ENCODE results near the gene IL21R.

The IL21R gene

DNA sequence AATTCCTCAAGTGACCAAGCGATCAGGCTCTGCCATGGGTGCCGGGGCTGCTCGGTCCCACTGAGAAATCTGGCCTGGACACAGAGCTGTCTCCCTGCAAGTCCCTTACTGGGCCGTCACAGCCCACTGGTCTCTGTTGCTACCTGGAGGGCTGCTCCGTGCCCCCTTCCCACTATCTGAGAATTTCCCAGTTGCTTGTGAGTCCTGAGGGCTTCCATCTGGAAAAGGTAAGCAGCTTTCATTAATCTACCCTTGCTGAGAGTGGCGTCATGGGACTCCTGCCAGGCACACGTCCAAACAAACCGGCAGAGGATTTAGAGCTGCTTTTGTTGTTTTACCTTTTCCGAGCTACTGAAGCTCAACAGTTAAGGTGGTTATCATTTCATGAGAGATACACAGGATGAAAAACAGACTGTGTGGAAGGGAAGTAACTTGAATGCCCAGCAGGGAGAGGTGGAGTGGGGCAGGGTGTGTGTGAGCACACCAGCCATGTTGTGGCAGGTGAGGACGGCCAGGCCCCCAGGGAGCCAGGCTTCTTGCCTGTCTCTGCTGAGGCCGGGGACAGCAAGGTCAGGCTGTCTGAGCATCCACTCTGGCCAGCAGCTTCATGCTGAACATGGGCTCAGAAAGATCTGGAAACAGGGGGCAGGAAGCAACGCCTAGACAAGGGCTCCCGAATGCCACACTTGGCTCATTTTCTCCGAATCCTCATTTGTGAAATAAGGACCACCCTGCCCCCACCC, 97.1 kb downstream of the IL21R start:
- DNase-seq (ENCODE audit: low spot score), result no peak

DNA sequence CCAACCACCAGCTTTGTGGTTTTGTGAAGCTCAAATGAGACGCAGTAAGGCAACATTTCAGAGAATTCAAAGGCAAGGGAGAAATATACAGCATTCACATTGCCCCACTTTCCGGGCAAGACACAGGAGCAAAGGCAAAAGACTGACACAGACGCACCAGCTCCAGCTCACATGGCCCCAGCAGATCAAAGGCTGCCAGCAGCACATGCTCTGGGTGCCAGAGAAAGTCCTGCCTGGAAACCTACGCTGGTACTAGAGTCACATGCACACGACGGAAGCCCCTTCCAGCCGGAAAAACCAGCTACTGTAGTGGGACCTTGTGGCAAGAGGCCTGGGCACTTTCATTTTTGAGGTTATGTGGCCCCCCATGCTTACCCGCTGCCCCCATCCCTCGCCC, 97.7 kb downstream of the IL21R start:
- DNase-seq (ENCODE audit: low spot score), result no peak
- TF ChIP-seq, protein P1, sequence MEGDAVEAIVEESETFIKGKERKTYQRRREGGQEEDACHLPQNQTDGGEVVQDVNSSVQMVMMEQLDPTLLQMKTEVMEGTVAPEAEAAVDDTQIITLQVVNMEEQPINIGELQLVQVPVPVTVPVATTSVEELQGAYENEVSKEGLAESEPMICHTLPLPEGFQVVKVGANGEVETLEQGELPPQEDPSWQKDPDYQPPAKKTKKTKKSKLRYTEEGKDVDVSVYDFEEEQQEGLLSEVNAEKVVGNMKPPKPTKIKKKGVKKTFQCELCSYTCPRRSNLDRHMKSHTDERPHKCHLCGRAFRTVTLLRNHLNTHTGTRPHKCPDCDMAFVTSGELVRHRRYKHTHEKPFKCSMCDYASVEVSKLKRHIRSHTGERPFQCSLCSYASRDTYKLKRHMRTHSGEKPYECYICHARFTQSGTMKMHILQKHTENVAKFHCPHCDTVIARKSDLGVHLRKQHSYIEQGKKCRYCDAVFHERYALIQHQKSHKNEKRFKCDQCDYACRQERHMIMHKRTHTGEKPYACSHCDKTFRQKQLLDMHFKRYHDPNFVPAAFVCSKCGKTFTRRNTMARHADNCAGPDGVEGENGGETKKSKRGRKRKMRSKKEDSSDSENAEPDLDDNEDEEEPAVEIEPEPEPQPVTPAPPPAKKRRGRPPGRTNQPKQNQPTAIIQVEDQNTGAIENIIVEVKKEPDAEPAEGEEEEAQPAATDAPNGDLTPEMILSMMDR (IDR thresholded peaks at IDR 0.05; ENCODE audit: extremely low read depth, missing control alignments), result no peak

More for the DNA sequence above, 97.1 kb downstream of the IL21R start:
- TF ChIP-seq, protein P1 (IDR thresholded peaks at IDR 0.05; ENCODE audit: extremely low read depth, missing control alignments), result no peak

DNA sequence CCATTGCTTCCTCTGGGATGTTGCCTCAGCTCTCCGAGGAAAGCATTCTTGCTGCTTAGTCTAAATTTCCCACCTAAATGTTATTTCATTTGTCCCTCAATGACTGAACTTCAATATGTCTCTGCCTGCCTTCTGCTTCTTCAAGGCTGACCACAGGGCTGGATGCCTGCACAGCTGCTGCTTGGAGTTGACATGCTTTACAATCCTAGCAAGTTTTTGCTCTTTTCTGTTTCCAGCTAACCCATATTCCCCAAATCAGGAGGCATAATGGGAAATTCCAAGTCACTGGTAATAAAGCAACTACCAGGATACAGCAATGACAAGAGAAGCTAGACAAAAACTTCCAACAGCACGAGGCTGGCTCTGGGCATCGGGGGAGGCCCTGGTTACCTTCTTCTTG, 98.8 kb downstream of the IL21R start:
- TF ChIP-seq, protein P1 (IDR thresholded peaks at IDR 0.05; ENCODE audit: extremely low read depth, missing control alignments), result no peak
- no peak for DNase-seq (ENCODE audit: low spot score)
